ENCODE measurements around the gene TMEM38A.

DNA sequence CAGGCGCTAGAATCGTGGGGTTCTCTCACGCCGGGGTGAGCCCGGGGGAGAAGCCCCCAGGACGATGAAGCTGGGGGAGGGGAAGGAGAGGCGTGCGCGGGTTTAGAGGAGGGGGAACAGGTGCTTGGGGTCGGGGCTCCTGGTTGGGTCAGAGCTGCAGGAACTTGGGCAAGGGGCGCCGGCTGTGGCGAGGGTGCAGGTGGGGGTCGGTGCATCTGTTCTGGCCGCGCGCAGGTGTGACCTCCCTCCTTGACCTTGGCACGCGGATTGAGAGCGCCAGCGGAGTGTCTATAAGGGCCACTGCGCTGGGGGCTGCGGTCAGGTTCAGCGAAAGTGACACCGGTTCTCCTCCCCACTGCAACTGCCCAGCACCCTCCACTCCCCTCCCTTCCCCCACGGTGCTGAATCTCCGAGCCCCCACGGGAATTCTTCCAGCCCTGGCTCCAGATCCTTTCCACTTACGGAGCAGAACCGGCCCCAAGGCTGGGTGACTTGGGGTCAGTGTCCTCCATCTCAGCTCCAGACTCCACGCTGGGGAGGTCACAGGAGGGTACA, 618 bp downstream of the TMEM38A start:
- TF ChIP-seq SIN3A (IDR thresholded peaks at IDR 0.05; ENCODE audit: borderline replicate concordance, insufficient read depth, low read length) (no peak), TAF1 (IDR thresholded peaks at IDR 0.05; ENCODE audit: borderline replicate concordance, insufficient read depth, low read length) (no peak)

All from PFSK-1 (cell line).